Measurements from ENCODE around the gene RIOX2. TPM values are rescaled to one million over a fixed set of nuclear protein-coding genes. Genes with fewer than 3 reads are reported as not detected.

RIOX2 gene
- 23.8 TPM for polyA plus RNA-seq (2013)

GRCh38 chr3:97971679-97972567 is at the start of gene RIOX2:
RIOX2 (minus strand) TSS chr3:97972431; CDS start chr3:97967593, 4,838 bp downstream.
- peaks cover 8 to 35% (median 24%) of the 10 kb centered on the region in 4 experiments for H3K4me1 ChIP-seq (ENCODE audit: control extremely low read depth in 1 of 4, control insufficient read depth in 4 of 4, insufficient read depth in 4 of 4, low read length in 3 of 4)
- ChIA-PET CTCF (interaction anchor here (0.7 to 1.5 kb wide), 3 partner anchors 30 to 150 kb away, joined by 3 to 4 read pairs (median 3); partner anchors contain the start of gene CRYBG3), POLR2A (no interaction called here)
- H3K36me3 ChIP-seq (ENCODE audit: control insufficient read depth in 4 of 4, insufficient read depth in 4 of 4, low read length in 3 of 4) = peaks cover under 1 to 6% (median 3%) of the 10 kb centered on the region in 4 experiments
- H3K4me3 ChIP-seq (ENCODE audit: control insufficient read depth in 1 of 7, extremely low read depth in 1 of 7, insufficient read depth in 4 of 7, low read depth in 2 of 7, low read length in 6 of 7) = peak within 1 kb of the TSS; percentile 57 to 87 (median 72)
- DNase-seq = peak; percentile 73 to 91 (median 87)
- H3K27me3 ChIP-seq (replicated peaks in 2 of 5; ENCODE audit: control insufficient read depth in 4 of 5, insufficient read depth in 5 of 5, low read length in 4 of 5) = no peaks in the 10 kb centered on the region
- 1% methylated on average over 53 of the region's 82 CpGs for WGBS (ENCODE audit: insufficient coverage)
- H3K27ac ChIP-seq (ENCODE audit: insufficient read depth in 1 of 2, low read depth in 1 of 2, low read length in 2 of 2, poor library complexity in 1 of 2, severe bottlenecking in 2 of 2) = no peak within 1 kb of the TSS
- no peaks in the 10 kb centered on the region for H3K9me3 ChIP-seq (ENCODE audit: control extremely low read depth in 1 of 5, control insufficient read depth in 4 of 5, insufficient read depth in 2 of 5, low read depth in 1 of 5, low read length in 4 of 5)

- POLR2A ChIA-PET = no interaction called here
Observed at GRCh38 chr3:98020412-98020811, 48.2 kb upstream of the RIOX2 start.

GRCh38 chr3:98018301-98018700 is 46.1 kb upstream of the RIOX2 start:
- no peak for DNase-seq
- H3K27ac ChIP-seq (ENCODE audit: insufficient read depth in 1 of 2, low read depth in 1 of 2, low read length in 2 of 2, poor library complexity in 1 of 2, severe bottlenecking in 2 of 2) = no peak overlapping the region
- no peaks in the 10 kb centered on the region for H3K9me3 ChIP-seq (ENCODE audit: control extremely low read depth in 1 of 5, control insufficient read depth in 4 of 5, insufficient read depth in 2 of 5, low read depth in 1 of 5, low read length in 4 of 5)
- no peak overlapping the region for H3K4me3 ChIP-seq (ENCODE audit: control insufficient read depth in 1 of 7, extremely low read depth in 1 of 7, insufficient read depth in 4 of 7, low read depth in 2 of 7, low read length in 6 of 7)
- CTCF ChIA-PET = no interaction called here
- H3K4me1 ChIP-seq (ENCODE audit: control extremely low read depth in 1 of 4, control insufficient read depth in 4 of 4, insufficient read depth in 4 of 4, low read length in 3 of 4) = no peaks in the 10 kb centered on the region
- no peaks in the 10 kb centered on the region for H3K36me3 ChIP-seq (ENCODE audit: control insufficient read depth in 4 of 4, insufficient read depth in 4 of 4, low read length in 3 of 4)
- WGBS (ENCODE audit: insufficient coverage) = 100% methylated on average over 1 of the region's 4 CpGs
- H3K27me3 ChIP-seq (replicated peaks in 2 of 5; ENCODE audit: control insufficient read depth in 4 of 5, insufficient read depth in 5 of 5, low read length in 4 of 5) = no peaks in the 10 kb centered on the region
- POLR2A ChIA-PET = interaction anchor here (0.7 kb wide), 1 partner anchor 1549 kb away, joined by 3 read pairs; no protein-coding TSS in a partner anchor

More at GRCh38 chr3:98020412-98020811, 48.2 kb upstream of the RIOX2 start:
- Histone ChIP-seq H3K4me1 (ENCODE audit: control extremely low read depth in 1 of 4, control insufficient read depth in 4 of 4, insufficient read depth in 4 of 4, low read length in 3 of 4) (no peaks in the 10 kb centered on the region), H3K4me3 (ENCODE audit: control insufficient read depth in 1 of 7, extremely low read depth in 1 of 7, insufficient read depth in 4 of 7, low read depth in 2 of 7, low read length in 6 of 7) (no peak overlapping the region), H3K27me3 (replicated peaks in 2 of 5; ENCODE audit: control insufficient read depth in 4 of 5, insufficient read depth in 5 of 5, low read length in 4 of 5) (no peaks in the 10 kb centered on the region), H3K36me3 (ENCODE audit: control insufficient read depth in 4 of 4, insufficient read depth in 4 of 4, low read length in 3 of 4) (no peaks in the 10 kb centered on the region), H3K9me3 (ENCODE audit: control extremely low read depth in 1 of 5, control insufficient read depth in 4 of 5, insufficient read depth in 2 of 5, low read depth in 1 of 5, low read length in 4 of 5) (no peaks in the 10 kb centered on the region), H3K27ac (ENCODE audit: insufficient read depth in 1 of 2, low read depth in 1 of 2, low read length in 2 of 2, poor library complexity in 1 of 2, severe bottlenecking in 2 of 2) (no peak overlapping the region)
- 80% methylated on average over 2 of the region's 4 CpGs for WGBS (ENCODE audit: insufficient coverage)
- CTCF ChIA-PET = interaction anchor here (0.9 to 5.4 kb wide), 9 partner anchors 9 to 363 kb away, joined by 3 to 37 read pairs (median 6); no protein-coding TSS in a partner anchor
- DNase-seq = no peak

- H3K27ac ChIP-seq (ENCODE audit: insufficient read depth in 1 of 2, low read depth in 1 of 2, low read length in 2 of 2, poor library complexity in 1 of 2, severe bottlenecking in 2 of 2) = no peak overlapping the region
- no peaks in the 10 kb centered on the region for H3K27me3 ChIP-seq (replicated peaks in 2 of 5; ENCODE audit: control insufficient read depth in 4 of 5, insufficient read depth in 5 of 5, low read length in 4 of 5)
- CTCF ChIA-PET = interaction anchor here (0.8 to 2.4 kb wide), 2 partner anchors 9 to 222 kb away, joined by 3 to 14 read pairs; no protein-coding TSS in a partner anchor
- H3K9me3 ChIP-seq (ENCODE audit: control extremely low read depth in 1 of 5, control insufficient read depth in 4 of 5, insufficient read depth in 2 of 5, low read depth in 1 of 5, low read length in 4 of 5) = no peaks in the 10 kb centered on the region
- no peak for DNase-seq
- H3K4me3 ChIP-seq (ENCODE audit: control insufficient read depth in 1 of 7, extremely low read depth in 1 of 7, insufficient read depth in 4 of 7, low read depth in 2 of 7, low read length in 6 of 7) = no peak overlapping the region
- 94% methylated on average over 1 of the region's 2 CpGs for WGBS (ENCODE audit: insufficient coverage)
- POLR2A ChIA-PET = no interaction called here
- H3K36me3 ChIP-seq (ENCODE audit: control insufficient read depth in 4 of 4, insufficient read depth in 4 of 4, low read length in 3 of 4) = no peaks in the 10 kb centered on the region
- no peaks in the 10 kb centered on the region for H3K4me1 ChIP-seq (ENCODE audit: control extremely low read depth in 1 of 4, control insufficient read depth in 4 of 4, insufficient read depth in 4 of 4, low read length in 3 of 4)
Observed at GRCh38 chr3:98014268-98014585, 42.0 kb upstream of the RIOX2 start.

GRCh38 chr3:98013411-98014267 is 41.4 kb upstream of the RIOX2 start:
- no peaks in the 10 kb centered on the region for H3K36me3 ChIP-seq (ENCODE audit: control insufficient read depth in 4 of 4, insufficient read depth in 4 of 4, low read length in 3 of 4)
- H3K4me3 ChIP-seq (ENCODE audit: control insufficient read depth in 1 of 7, extremely low read depth in 1 of 7, insufficient read depth in 4 of 7, low read depth in 2 of 7, low read length in 6 of 7) = no peak overlapping the region
- H3K27ac ChIP-seq (ENCODE audit: insufficient read depth in 1 of 2, low read depth in 1 of 2, low read length in 2 of 2, poor library complexity in 1 of 2, severe bottlenecking in 2 of 2) = no peak overlapping the region
- POLR2A ChIA-PET = no interaction called here
- H3K4me1 ChIP-seq (ENCODE audit: control extremely low read depth in 1 of 4, control insufficient read depth in 4 of 4, insufficient read depth in 4 of 4, low read length in 3 of 4) = no peaks in the 10 kb centered on the region
- H3K9me3 ChIP-seq (ENCODE audit: control extremely low read depth in 1 of 5, control insufficient read depth in 4 of 5, insufficient read depth in 2 of 5, low read depth in 1 of 5, low read length in 4 of 5) = no peaks in the 10 kb centered on the region
- DNase-seq = no peak
- H3K27me3 ChIP-seq (replicated peaks in 2 of 5; ENCODE audit: control insufficient read depth in 4 of 5, insufficient read depth in 5 of 5, low read length in 4 of 5) = no peaks in the 10 kb centered on the region
- CTCF ChIA-PET = interaction anchor here (0.8 to 3.4 kb wide), 3 partner anchors 9 to 221 kb away, joined by 3 to 22 read pairs (median 14); no protein-coding TSS in a partner anchor
- whole genome bisulfite sequencing (ENCODE audit: insufficient coverage) = 88% methylated on average over 2 of the region's 4 CpGs

- Histone ChIP-seq H3K27ac (ENCODE audit: insufficient read depth in 1 of 2, low read depth in 1 of 2, low read length in 2 of 2, poor library complexity in 1 of 2, severe bottlenecking in 2 of 2) (no peak overlapping the region), H3K9me3 (ENCODE audit: control extremely low read depth in 1 of 5, control insufficient read depth in 4 of 5, insufficient read depth in 2 of 5, low read depth in 1 of 5, low read length in 4 of 5) (no peaks in the 10 kb centered on the region), H3K27me3 (replicated peaks in 2 of 5; ENCODE audit: control insufficient read depth in 4 of 5, insufficient read depth in 5 of 5, low read length in 4 of 5) (no peaks in the 10 kb centered on the region), H3K4me3 (ENCODE audit: control insufficient read depth in 1 of 7, extremely low read depth in 1 of 7, insufficient read depth in 4 of 7, low read depth in 2 of 7, low read length in 6 of 7) (no peak overlapping the region), H3K4me1 (ENCODE audit: control extremely low read depth in 1 of 4, control insufficient read depth in 4 of 4, insufficient read depth in 4 of 4, low read length in 3 of 4) (no peaks in the 10 kb centered on the region), H3K36me3 (ENCODE audit: control insufficient read depth in 4 of 4, insufficient read depth in 4 of 4, low read length in 3 of 4) (no peaks in the 10 kb centered on the region)
- DNase-seq = no peak
- ChIA-PET POLR2A (no interaction called here), CTCF (interaction anchor here (3.4 kb wide), 1 partner anchor 10 kb away, joined by 22 read pairs; no protein-coding TSS in a partner anchor)
- no CpG with 5 or more reads among the region's 2 CpGs for WGBS (ENCODE audit: insufficient coverage)
Observed at GRCh38 chr3:98012979-98013378, 40.7 kb upstream of the RIOX2 start.
